Fibroblast of skin of back (primary cell): ENCODE results near the gene OR56A3. TPM values are rescaled to one million over a fixed set of nuclear protein-coding genes. Genes with fewer than 3 reads are reported as not detected.
"Not testable (repeated sequence)": the region's sequence is repeated elsewhere in the genome, so short reads cannot be mapped to it uniquely, and the experiment has no call there.

Experiments
- DNase-seq: peaks from one replicate; pipeline ENCODE4 v3.0.0-alpha.2; 2013
- polyA plus RNA-seq, 2 experiments: library from polyadenylated mRNA; unstranded; fragments of 120-200 nt; gene quantifications; one replicate each; pipeline ENCODE4 v1.2.1, GENCODE V29; 2013; ENCODE audit not compliant: insufficient read length in 2 of 2

OR56A3 gene
- not detected for polyA plus RNA-seq (2013, experiment 1 of 2; ENCODE audit: insufficient read length)
- polyA plus RNA-seq (2013, experiment 2 of 2; ENCODE audit: insufficient read length), result not detected

GRCh38 chr11:5941951-5942350, at the start of gene OR56A3:
TSS of gene OR56A3 (plus strand) at chr11:5942251. CDS start at chr11:5947347, 5,096 bp downstream.
- DNase-seq, result no peak

GRCh38 chr11:5892908-5893307, 49.1 kb upstream of the OR56A3 start, which contains the start of gene OR52E5:
TSS of gene OR52E5 (plus strand) at chr11:5893208. CDS start at chr11:5900777, 7,569 bp downstream.
- no peak for DNase-seq

- no peak for DNase-seq
These were observed 42.5 kb upstream of the OR56A3 start for GRCh38 chr11:5899534-5899933.

- DNase-seq, result no peak
These were observed 31.5 kb upstream of the OR56A3 start for GRCh38 chr11:5910540-5910939.

DNA sequence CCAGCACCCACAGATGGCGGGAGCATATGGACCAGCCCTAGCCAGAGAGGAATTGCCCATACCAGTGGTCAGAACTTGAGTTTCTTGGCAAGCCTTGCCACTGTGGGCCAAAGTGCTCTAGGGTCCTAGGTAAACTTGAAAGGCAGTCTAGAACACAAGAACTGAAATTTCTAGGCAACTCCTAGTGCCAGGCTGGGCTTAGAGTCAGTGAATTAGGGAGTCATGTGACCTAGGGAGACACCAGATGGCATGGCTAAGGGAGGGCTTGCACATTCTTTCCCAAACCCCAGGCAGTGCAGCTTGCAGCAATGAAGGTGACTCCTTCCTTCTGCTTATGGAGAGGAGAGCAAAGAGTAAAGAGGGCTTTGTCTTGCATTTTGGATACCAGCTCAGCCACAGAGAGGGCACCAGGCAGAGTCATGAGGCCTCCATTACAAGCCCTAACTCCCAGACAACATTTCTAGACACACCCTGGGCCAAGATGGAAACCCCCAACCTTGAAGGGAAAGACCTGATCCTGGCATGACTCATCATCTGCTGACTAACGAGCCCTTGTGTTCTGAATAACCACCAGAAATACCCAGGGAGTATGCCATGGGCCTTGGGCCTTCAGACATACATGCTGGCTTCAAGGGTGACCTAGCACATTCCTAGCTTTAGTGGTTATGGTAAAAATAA, 19.2 kb upstream of the OR56A3 start:
- DNase-seq, result no peak

DNA sequence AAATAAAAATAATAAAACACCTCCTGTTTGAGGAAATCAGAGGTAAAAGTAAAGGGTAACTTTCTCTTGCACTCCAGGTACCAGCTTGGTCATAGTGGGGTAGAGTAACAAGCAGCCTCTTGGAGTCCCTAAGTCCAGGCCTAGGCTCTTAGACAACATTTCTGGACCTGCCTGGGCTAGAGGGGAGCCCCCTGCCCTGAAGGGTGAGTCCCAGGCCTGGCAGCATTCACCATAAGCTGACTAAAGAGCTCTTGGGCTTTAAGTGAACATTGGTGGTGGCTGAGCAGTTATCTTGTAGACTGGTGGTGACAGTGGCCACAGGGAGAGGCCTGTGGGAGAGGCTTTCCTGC, 18.6 kb upstream of the OR56A3 start:
- no peak for DNase-seq

GRCh38 chr11:5923794-5924193, 18.3 kb upstream of the OR56A3 start:
- DNase-seq, result no peak

GRCh38 chr11:5928271-5928670, 13.8 kb upstream of the OR56A3 start:
- no peak for DNase-seq

GRCh38 chr11:5928811-5929210, 13.2 kb upstream of the OR56A3 start:
- no peak for DNase-seq

DNA sequence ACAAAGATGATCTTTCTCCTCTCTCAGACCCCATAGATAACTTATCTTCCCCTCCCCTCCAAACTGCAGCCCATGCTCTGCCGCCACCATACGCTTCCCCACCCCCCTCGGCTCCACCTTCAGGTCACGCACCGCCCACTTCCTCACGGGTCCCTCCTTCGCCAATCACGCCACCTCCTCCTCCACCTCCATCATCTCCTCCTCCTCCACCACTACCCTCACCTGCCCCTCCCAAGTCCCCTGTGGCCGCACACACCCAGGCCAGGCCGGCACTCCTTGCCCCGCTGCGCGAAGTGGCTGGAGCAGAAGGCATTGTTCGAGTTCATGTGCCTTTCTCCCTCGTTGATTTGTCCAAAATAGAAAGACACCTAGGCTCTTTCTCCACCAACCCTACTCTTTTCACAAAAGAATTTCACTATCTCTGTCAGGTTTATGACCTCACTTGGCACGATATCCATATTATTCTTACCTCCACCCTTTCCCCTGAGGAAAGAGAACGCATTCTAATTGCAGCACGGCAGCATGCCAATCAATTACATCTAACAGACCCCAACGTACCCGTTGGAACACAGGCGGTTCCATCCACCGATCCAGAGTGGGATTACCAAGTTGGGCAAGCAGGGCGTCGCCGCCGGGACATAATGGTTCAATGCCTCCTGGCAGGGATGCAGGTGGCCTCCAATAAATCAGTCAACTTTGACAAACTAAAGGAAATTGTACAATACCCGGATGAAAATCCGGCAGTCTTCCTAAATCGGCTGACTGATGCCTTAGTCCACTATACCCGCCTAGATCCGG, 12.3 kb upstream of the OR56A3 start:
- no peak for DNase-seq

- no peak for DNase-seq
These were observed 11.4 kb upstream of the OR56A3 start for GRCh38 chr11:5930614-5931013.

DNA sequence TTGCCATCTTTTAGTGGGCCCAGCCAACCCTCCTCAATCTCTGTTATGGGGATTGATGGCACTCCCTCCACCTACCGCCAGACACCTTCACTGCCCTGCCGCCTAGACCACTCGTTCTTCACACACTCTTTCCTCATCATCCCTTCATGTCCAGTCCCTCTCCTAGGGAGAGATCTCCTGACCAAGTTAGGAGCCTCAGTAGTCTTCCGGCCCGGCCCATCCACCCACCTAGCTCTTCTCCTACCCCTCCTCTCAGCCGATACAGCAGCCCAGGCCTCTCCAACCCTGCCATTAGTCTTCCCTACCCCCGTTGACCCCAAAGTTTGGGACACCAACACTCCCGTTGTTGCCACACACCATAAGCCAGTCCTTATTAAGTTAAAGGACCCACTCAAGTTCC, 11.0 kb upstream of the OR56A3 start:
- DNase-seq, result no peak

- DNase-seq, result no peak
These were observed 9.4 kb upstream of the OR56A3 start for GRCh38 chr11:5932671-5933070.

GRCh38 chr11:5933116-5933515, 8.9 kb upstream of the OR56A3 start:
- no peak for DNase-seq

- DNase-seq, result no peak
These were observed 4.0 kb upstream of the OR56A3 start for GRCh38 chr11:5937868-5938602.

DNA sequence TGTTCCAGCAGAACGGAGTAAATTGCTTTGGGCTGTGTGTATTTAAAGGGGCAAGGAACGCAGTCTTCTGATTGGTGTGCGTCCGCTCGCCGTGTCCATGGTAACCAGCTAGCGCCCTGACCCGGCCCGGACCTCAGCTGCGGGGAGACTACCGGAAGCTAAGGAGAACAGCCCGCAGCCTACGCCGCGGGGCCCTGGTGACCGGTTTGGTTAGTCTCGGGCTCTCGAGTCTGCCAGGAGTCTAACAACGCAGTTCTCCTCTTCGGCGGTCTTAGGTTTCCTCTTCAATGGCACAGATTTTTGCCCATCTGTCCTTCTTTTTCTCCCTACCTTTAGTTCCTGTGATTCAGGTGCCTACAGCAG, 3.5 kb upstream of the OR56A3 start:
- DNase-seq, result no peak

- no peak for DNase-seq
These were observed 1.3 kb upstream of the OR56A3 start for GRCh38 chr11:5940748-5941147.

DNA sequence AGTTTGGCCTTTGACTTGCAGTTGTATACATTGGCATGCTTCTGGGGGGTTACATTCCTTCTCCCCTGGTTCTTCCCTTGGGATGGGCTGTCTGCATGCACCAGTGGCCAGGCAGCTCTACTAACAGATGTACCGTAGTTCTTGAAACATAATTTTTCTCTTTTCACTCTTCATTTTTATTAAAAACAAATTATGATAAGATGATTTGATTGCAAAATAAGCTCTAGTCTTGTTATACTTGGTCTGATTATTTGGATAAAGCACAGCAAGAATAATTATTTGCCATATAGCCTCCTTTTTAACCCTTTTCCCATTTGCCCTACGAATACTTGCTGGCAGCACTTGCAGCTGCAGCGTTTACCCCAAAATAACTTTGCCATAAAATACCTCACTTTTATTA, 13.5 kb downstream of the OR56A3 start:
- no peak for DNase-seq

DNA sequence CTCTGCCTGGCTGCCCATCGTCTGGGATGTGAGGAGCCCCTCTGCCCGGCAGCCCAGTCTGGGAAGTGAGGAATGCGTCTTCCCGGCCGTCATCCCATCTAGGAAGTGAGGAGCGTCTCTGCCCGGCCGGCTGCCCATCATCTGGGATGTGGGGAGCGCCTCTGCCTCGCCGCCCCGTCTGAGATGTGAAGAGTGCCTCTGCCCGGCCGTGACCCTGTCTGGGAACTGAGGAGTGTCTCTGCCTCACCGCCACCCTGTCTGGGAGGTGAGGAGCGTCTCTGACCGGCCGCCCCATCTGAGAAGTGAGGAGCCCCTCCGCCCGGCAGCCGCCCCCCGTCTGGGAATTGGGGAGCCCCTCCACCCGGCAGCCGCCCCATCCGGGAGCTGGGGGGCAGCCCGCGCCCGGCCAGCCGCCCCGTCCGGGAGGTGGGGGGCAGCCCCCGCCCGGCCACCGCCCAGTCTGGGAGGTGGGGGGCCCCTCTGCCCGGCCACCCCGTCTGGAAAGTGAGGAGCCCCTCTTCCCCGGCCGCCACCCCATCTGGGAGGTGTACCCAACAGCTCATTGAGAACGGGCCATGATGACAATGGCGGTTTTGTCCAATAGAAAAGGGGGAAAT, 18.8 kb downstream of the OR56A3 start:
- DNase-seq, result not testable (repeated sequence)

GRCh38 chr11:5966958-5967357, 24.9 kb downstream of the OR56A3 start:
- DNase-seq, result no peak

- DNase-seq, result no peak
These were observed 25.7 kb downstream of the OR56A3 start for GRCh38 chr11:5967708-5968107.

DNA sequence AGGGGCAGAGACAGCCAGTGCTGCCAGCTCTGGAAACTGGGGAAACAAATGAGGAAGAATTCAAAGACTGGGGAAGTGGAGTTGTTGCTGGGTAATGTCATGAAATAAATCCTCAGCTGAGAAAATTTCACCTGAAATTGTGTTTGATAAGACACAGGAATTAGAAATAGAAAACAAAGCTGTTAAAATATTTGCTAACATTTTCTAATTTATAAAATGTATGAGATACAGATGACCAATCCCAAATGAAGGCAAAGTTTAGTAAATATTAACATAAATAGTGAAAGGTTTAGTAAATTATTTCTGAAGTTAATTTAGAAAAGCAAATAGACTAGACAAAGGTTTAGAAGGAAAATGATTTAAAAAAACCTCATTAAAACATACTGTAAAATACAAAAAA, 26.3 kb downstream of the OR56A3 start, which contains the start of gene OR56A5:
Gene OR56A5, minus strand, starts transcription at position 101 of the 400 bp plus-strand sequence. Its CDS starts 0 bp downstream, at position 101.
- no peak for DNase-seq

DNA sequence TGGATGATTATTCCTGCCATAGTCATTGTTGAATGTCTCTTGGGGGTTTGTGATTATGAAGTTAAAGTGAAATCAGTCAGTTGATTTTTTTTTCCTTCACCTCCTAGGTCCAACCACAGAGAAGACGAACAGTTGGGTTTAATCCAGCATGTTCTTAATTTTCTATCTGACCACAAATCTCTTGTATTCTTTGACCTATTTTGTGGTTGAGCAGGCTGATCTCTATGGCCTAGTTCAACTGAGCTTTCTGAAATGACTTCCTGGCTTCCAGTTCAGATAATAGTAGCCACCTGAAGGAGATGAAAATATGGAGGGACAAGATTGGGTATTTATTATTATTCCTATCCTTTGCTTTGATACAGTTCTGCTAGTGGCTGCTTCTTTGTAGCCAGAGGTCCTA, 31.5 kb downstream of the OR56A3 start:
- no peak for DNase-seq
